Measurements from ENCODE around the gene BBLN. TPM values are rescaled to one million over a fixed set of nuclear protein-coding genes. Genes with fewer than 3 reads are reported as not detected.

The BBLN gene
- total RNA-seq, 2 experiments from 2014 or later = 64.4 to 68.5 TPM

DNA sequence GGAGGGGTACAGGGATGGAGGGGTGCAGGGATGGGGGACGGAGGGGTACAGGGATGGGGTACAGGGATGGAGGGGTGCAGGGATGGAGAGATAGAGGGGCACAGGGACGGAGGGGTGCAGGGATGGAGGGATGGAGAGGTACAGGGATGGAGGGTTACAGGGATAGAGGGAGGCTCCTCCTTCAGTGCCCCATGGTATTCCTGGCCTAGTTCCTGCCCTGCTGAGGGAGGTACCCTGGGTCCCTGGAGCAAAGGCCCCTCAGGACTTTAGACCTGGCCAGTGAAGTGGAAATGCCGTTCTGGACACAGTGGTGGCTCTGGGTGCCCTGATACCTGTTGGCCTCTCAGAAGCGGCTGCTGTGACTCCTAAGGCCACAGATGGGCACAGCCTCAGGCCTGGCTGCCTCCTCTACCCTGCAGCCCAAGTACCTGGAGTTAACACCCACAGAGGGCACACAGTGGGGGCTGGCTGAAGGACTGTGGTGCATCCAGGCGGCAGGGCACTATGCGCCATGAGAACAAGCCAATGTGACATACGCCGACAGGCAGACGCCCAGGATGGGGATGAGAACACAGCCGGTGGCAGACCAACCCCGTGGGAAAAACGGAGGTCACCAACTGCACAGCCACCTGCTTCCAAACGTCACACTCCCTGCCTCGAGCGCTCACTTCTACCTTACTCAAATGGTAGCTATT, 40.9 kb upstream of the BBLN start:
- ATAC-seq (no peak), DNase-seq (no peak)
- intact Hi-C loops (cut with DNase I, micrococcal nuclease) = loop anchor here in 1 of 2 experiments (5.0 kb wide), 1 partner anchor 82 kb away; no protein-coding TSS in a partner anchor
- no peaks in the 10 kb centered on the region for H3K9me3 Mint-ChIP-seq (ENCODE audit: low read depth)
- H3K27ac Mint-ChIP-seq = no peak overlapping the region
- ChIA-PET CTCF (no interaction called here), POLR2A (no interaction called here)
- peaks cover 7% of the 10 kb centered on the region for H3K36me3 Mint-ChIP-seq (ENCODE audit: low read depth)
- H3K27me3 Mint-ChIP-seq = no peaks in the 10 kb centered on the region
- H3K4me3 Mint-ChIP-seq = no peak overlapping the region
- peaks cover 5% of the 10 kb centered on the region for H3K4me1 Mint-ChIP-seq

DNA sequence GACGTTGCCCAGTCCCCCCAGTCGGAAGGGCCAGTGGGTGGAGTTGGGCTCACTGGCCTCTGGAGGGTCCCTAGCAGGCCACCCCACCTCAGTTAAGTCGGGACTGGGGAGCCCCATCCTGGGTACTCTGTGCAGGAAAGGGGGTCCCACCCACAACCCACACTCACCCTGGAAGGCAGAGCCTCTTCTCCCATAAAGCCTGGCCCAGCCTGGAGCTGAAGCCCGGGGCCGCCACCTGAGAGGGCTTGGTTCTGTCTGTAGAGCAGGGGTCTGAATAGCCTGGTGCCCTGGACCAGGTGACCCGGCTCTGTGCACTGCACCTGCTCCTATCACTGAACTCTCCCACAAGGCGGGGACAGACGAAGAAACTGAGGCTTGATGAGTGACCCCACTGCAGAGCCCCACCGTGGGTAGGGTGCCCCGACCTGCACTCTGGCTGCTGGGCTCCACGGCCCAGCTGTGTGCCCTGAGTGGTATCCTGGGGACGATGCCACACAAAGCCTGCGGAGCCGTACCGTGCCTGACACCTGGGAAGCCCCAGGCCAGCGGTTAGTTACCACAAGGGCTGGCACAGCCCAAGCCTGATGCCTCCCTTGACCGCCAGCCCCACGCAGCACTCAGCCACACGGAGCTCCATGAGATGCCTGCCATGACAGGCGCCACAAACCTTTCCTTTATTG, 39.9 kb upstream of the BBLN start:
- POLR2A ChIA-PET = interaction anchor here (0.6 kb wide), 1 partner anchor 15 kb away, joined by 3 read pairs; no protein-coding TSS in a partner anchor
- no peaks in the 10 kb centered on the region for H3K9me3 Mint-ChIP-seq (ENCODE audit: low read depth)

DNA sequence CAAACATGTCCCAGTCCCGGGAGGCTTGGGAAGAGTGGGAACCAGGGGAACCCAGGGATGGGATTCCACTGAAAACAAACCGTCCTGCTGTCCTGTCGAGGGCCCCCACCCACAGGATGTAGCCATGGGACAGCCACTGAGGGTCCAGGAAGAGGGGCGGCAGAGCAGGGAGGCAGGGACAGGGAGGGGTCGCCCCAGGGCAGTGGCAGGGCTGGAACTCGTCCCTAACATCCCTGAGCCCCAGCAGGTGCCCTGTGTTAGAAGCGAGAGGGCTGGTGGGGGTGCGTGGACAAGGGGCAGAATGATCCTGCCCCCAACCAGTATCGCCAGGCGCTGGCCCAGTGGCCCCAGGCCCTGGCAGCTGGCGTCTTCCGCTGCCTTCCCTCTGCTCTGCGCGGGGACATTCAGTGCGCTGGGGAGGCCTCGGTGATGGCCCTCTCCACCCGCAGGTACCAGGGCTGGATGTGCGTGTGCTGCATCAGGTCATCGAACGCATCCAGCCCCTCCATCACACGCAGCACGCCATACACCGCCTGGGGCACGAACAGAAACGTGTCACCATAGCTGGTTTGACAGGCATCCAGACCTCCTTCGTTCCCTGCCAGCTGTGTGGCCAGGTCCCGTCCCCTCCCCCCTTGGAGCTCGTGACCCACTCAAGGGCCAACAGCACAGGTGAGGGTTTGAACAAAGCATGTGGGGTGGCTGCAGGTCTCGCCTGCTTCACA, 39.2 kb upstream of the BBLN start:
- intact Hi-C loops (cut with DNase I, micrococcal nuclease) = no loop called here
- H3K4me1 Mint-ChIP-seq = peaks cover 19% of the 10 kb centered on the region
- ATAC-seq = no peak
- H3K27me3 Mint-ChIP-seq = no peaks in the 10 kb centered on the region
- CTCF ChIA-PET = no interaction called here
- H3K9me3 Mint-ChIP-seq (ENCODE audit: low read depth) = no peaks in the 10 kb centered on the region
- no peak overlapping the region for H3K27ac Mint-ChIP-seq
- POLR2A ChIA-PET = no interaction called here
- no peak for DNase-seq
- H3K36me3 Mint-ChIP-seq (ENCODE audit: low read depth) = peaks cover 11% of the 10 kb centered on the region
- no peak overlapping the region for H3K4me3 Mint-ChIP-seq

More for the DNA sequence above, 39.9 kb upstream of the BBLN start:
- CTCF ChIA-PET = no interaction called here
- H3K4me3 Mint-ChIP-seq = no peak overlapping the region
- peaks cover 8% of the 10 kb centered on the region for H3K36me3 Mint-ChIP-seq (ENCODE audit: low read depth)
- no peak overlapping the region for H3K27ac Mint-ChIP-seq
- ATAC-seq (no peak), DNase-seq (no peak)
- H3K27me3 Mint-ChIP-seq = no peaks in the 10 kb centered on the region
- H3K4me1 Mint-ChIP-seq = peaks cover 12% of the 10 kb centered on the region
- intact Hi-C loops (cut with DNase I, micrococcal nuclease) = no loop called here

DNA sequence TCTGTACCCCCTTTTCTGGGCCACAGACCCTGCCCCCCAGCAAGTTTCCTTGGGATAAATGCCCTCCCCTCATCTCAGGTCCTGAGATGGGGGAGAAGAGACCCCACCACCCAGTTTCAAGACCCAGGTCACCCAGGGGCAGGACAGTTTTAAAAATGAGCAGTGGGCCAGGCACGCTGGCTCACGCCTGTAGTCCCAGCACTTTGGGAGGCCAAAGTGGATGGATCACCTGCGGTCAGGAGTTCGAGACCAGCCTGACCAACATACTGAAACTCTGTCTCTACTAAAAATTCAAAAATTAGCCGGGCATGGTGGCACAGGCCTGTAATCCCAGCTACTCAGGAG, 38.6 kb upstream of the BBLN start:
- Mint-ChIP-seq H3K9me3 (ENCODE audit: low read depth) (no peaks in the 10 kb centered on the region), H3K27me3 (no peaks in the 10 kb centered on the region), H3K27ac (no peak overlapping the region), H3K4me3 (no peak overlapping the region), H3K4me1 (peaks cover 24% of the 10 kb centered on the region), H3K36me3 (ENCODE audit: low read depth) (peaks cover 15% of the 10 kb centered on the region)
- CTCF ChIA-PET = no interaction called here
- POLR2A ChIA-PET = no interaction called here
- DNase-seq (no peak), ATAC-seq (no peak)
- intact Hi-C loops (cut with DNase I, micrococcal nuclease) = no loop called here

DNA sequence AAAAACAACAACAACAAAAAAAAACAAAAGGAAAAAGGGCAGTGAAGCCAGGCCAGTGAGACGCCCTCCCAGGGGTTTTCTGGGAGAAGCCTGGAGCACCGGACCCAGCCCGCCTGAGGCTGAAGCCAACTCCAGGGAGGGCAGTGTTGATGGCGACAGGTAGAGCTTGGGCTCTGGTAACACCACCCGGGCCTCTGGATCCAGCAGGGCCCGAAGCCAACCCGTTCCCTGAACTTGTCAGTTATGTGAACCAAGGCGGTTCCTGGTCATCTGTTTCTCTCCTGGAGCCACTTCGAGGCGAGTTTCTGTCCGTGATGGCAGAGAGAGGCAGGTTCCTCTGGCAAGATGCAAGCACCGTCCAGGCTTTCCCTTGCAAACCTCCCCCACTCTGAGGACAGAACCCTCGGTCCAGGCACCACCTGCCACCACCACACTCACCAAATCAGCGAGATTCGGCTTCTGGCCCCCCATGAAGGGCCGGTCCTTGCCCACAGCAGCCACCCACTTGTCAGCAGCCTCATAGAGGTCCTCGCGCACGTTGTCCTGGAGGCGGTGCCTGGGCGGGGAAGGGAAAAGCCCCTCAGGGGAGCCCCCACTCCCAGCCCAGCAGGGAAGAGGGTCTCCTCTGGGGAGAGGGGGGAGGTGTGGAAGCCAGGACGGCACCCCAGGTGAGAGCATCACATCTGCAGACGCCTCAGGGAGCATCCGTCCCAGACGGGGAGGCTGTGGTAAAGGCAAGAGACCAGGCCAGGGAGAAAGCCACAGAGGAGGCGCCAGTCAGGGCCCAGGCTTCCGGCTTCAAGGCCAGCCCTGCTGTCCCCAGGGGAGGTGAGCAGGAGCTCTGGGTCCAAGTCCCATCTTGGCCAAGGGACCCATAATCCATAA, 37.9 kb upstream of the BBLN start:
- ATAC-seq = no peak
- no peak overlapping the region for H3K4me3 Mint-ChIP-seq
- H3K27me3 Mint-ChIP-seq = no peaks in the 10 kb centered on the region
- ChIA-PET CTCF (no interaction called here), POLR2A (no interaction called here)
- no peaks in the 10 kb centered on the region for H3K9me3 Mint-ChIP-seq (ENCODE audit: low read depth)
- H3K27ac Mint-ChIP-seq = no peak overlapping the region
- peaks cover 24% of the 10 kb centered on the region for H3K4me1 Mint-ChIP-seq
- intact Hi-C loops (cut with DNase I, micrococcal nuclease) = no loop called here
- DNase-seq = no peak
- peaks cover 15% of the 10 kb centered on the region for H3K36me3 Mint-ChIP-seq (ENCODE audit: low read depth)

DNA sequence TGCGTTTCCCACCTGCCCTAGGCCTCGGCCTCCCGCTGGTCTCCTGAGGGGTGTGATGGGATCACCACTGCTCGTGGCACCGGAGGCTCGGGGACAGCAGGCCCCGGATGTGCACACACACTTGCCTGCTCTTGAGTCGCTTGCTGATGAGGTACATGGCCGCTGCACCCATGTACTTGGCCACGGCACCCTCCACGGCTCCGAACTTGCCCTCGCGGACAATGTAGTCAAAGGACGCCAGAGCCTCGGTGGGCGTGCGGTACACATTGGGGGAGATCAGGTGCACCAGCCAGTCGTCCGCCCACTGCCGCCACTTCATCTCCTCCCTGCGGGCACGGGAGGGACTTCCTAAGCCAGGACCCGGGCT, 37.3 kb upstream of the BBLN start:
- ChIA-PET CTCF (no interaction called here), POLR2A (no interaction called here)
- no peak for ATAC-seq
- Mint-ChIP-seq H3K27me3 (no peaks in the 10 kb centered on the region), H3K9me3 (ENCODE audit: low read depth) (no peaks in the 10 kb centered on the region), H3K27ac (no peak overlapping the region), H3K4me1 (peaks cover 20% of the 10 kb centered on the region), H3K4me3 (no peak overlapping the region), H3K36me3 (ENCODE audit: low read depth) (peaks cover 15% of the 10 kb centered on the region)
- intact Hi-C loops (cut with DNase I, micrococcal nuclease) = no loop called here
- DNase-seq = no peak

DNA sequence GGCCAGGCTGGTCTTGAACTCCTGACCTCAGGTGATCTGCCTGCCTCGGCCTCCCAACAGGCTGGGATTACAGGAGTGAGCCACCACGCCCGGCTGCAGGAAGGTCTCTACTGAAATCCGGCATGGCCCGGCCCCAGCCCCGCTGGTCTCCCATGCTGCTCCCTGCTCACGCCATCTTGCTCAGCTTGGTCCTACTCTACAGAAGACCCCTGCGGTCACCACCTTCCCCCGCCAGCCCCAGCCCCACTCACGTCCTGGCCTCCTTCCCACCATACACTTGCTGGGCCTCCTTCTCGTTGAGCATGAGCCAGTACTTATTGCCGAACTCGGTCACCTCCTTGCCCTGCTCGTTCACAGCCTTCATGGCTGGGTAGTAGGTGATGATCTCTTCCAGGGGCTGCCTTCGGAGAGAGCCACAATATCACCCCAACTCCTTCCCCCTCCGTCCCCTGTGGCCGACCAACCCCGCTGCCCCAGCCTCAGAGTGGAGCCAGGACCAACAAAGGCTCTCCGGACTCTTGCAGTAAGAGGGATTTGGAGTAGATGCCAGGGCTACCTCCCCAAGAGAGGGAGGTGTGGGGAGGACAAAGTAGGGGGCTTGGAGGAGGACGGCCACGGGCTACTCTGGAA, 36.5 kb upstream of the BBLN start:
- ChIA-PET CTCF (interaction anchor here (1.2 to 1.6 kb wide), 2 partner anchors 15 to 32 kb away, joined by 3 to 4 read pairs; no protein-coding TSS in a partner anchor), POLR2A (no interaction called here)
- Mint-ChIP-seq H3K4me3 (no peak overlapping the region), H3K4me1 (peaks cover 19% of the 10 kb centered on the region), H3K27ac (no peak overlapping the region), H3K27me3 (no peaks in the 10 kb centered on the region), H3K36me3 (ENCODE audit: low read depth) (peaks cover 15% of the 10 kb centered on the region), H3K9me3 (ENCODE audit: low read depth) (no peaks in the 10 kb centered on the region)
- no peak for DNase-seq
- no peak for ATAC-seq
- intact Hi-C loops (cut with DNase I, micrococcal nuclease) = no loop called here

DNA sequence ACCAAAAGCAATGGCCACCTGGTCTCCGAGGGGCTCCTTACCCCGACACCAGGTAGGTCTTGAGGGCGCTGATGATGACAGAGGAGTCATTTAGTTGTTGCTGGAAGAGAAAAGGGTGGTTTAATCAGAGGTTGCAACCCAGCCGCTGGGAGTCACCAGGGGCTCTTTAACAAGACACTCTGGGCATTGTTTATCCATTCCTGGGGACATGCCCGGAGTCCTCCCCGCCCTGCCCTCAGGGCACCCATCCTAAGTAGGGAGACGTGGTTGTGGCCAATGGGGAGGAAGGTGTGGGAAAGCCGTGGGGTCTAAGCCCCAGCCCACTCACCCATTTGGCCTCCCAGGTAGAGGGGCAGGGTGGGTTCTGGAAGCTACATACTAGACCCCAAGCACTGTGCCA, 35.6 kb upstream of the BBLN start:
- intact Hi-C loops (cut with DNase I, micrococcal nuclease) = no loop called here
- ChIA-PET POLR2A (interaction anchor here (0.6 kb wide), 1 partner anchor 75 kb away, joined by 8 read pairs; no protein-coding TSS in a partner anchor), CTCF (interaction anchor here (0.5 to 1.6 kb wide), 8 partner anchors 16 to 441 kb away, joined by 3 to 6 read pairs (median 3); partner anchors contain the start of gene NAIF1)
- Mint-ChIP-seq H3K36me3 (ENCODE audit: low read depth) (peaks cover 15% of the 10 kb centered on the region), H3K27ac (no peak overlapping the region), H3K9me3 (ENCODE audit: low read depth) (no peaks in the 10 kb centered on the region), H3K4me3 (no peak overlapping the region), H3K27me3 (no peaks in the 10 kb centered on the region), H3K4me1 (peaks cover 26% of the 10 kb centered on the region)
- DNase-seq = no peak
- ATAC-seq = no peak

DNA sequence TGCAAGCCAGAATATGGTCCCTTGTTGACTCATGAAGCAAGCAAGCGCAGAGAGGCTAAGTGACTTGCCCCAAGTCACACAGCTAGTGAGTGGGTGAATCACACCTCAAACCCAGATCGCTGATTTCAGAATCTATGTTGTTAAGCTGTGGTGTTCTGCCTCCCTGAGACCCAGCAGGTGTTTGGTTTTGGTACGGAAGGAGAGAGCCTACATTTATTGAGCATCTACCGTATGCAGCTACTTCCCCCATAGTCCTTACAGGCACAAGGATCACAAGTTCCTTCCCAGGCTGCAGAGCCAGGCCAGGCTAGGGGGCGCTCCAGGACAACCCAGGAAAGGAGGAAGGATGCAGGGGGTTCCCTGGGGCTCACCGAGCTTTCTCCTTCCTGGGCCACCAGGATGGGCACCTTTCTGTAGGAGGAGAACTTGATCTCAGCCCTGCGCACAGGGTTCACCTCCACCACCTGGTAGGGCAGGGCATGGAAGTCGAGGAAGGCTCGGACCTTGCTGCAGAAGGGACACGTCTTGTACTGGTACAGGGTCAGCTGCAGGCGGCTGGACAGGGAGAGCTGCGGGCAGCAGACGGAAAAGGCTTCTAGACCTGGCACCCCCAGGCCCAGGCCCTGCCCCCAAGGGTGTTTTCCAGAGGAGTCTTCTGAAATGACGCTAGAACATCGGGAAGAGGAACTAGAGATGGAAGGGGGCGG, 35.0 kb upstream of the BBLN start:
- intact Hi-C loops (cut with DNase I, micrococcal nuclease) = loop anchor here (5.0 kb wide), 3 partner anchors 58 to 903 kb away; partner anchors contain the start of genes COQ4 (in 1 of the 2), NAIF1 (in 1 of the 2), SLC25A25 (in 1 of the 2) and TRUB2 (in 1 of the 2)
- peaks cover 29% of the 10 kb centered on the region for H3K4me1 Mint-ChIP-seq
- peaks cover 15% of the 10 kb centered on the region for H3K36me3 Mint-ChIP-seq (ENCODE audit: low read depth)
- ChIA-PET CTCF (interaction anchor here (0.5 to 1.6 kb wide), 13 partner anchors 7 to 440 kb away, joined by 3 to 9 read pairs (median 3); partner anchors contain the start of gene NAIF1), POLR2A (interaction anchor here (0.6 kb wide), 1 partner anchor 75 kb away, joined by 8 read pairs; no protein-coding TSS in a partner anchor)
- H3K27me3 Mint-ChIP-seq = no peaks in the 10 kb centered on the region
- ATAC-seq (peak; percentile 8), DNase-seq (peak; percentile 77)
- no peak overlapping the region for H3K27ac Mint-ChIP-seq
- no peaks in the 10 kb centered on the region for H3K9me3 Mint-ChIP-seq (ENCODE audit: low read depth)
- peak overlapping the region; percentile 7 for H3K4me3 Mint-ChIP-seq

Data from activated CD4-positive, alpha-beta T cell treated with anti-CD3 and anti-CD28 coated beads for 36 hours (primary cell).